ENCODE measurements around the gene ATP8B2. TPM values are rescaled to one million over a fixed set of nuclear protein-coding genes. Genes with fewer than 3 reads are reported as not detected.

The ATP8B2 gene
- total and polyA plus RNA-seq, 4 donors, result 0.75 to 16.2 (median 5.3) TPM

GRCh38 chr1:154290921-154291320 lies 34.4 kb upstream of the ATP8B2 start:
- no peak overlapping the region for H3K4me3 ChIP-seq (ENCODE audit: low read depth in 1 of 3, low read length in 3 of 3)
- WGBS, result 93% methylated on average over 1 of the region's 1 CpG

GRCh38 chr1:154295408-154296235 lies 29.7 kb upstream of the ATP8B2 start:
- no peaks in the 10 kb centered on the region for H3K4me1 ChIP-seq (ENCODE audit: control insufficient read depth in 4 of 4, insufficient read depth in 4 of 4, low read length in 3 of 4)
- peaks cover 3 to 10% (median 6%) of the 10 kb centered on the region in 4 donors for H3K9me3 ChIP-seq (ENCODE audit: control insufficient read depth in 4 of 4, low read length in 3 of 4)
- H3K27me3 ChIP-seq (ENCODE audit: control insufficient read depth in 4 of 4, insufficient read depth in 4 of 4, low read length in 3 of 4), result no peaks in the 10 kb centered on the region
- no peak overlapping the region for H3K9ac ChIP-seq (ENCODE audit: low read depth in 1 of 2, low read length in 2 of 2)
- no peak overlapping the region for H3K4me3 ChIP-seq (ENCODE audit: low read depth in 1 of 3, low read length in 3 of 3)
- DNase-seq (ENCODE audit: low spot score), result no peak
- H3K27ac ChIP-seq (ENCODE audit: low read depth in 1 of 2, low read length in 2 of 2), result no peak overlapping the region
- no peaks in the 10 kb centered on the region for H3K36me3 ChIP-seq (ENCODE audit: control insufficient read depth in 4 of 4, insufficient read depth in 3 of 4, low read depth in 1 of 4, low read length in 3 of 4)
- 76% methylated on average over 8 of the region's 8 CpGs for WGBS
- TF ChIP-seq NR2F2 (IDR thresholded peaks at IDR 0.05) (no peak), CTCF (IDR thresholded peaks at IDR 0.05; ENCODE audit: low read depth, low read length, missing input control) (no peak), FOXA1 (IDR thresholded peaks at IDR 0.05) (no peak), HNF4G (IDR thresholded peaks at IDR 0.05) (no peak), JUND (IDR thresholded peaks at IDR 0.05) (no peak), ZBTB33 (IDR thresholded peaks at IDR 0.05) (no peak), EGR1 (IDR thresholded peaks at IDR 0.05; ENCODE audit: low read depth in 2 of 2) (no peak), FOXA2 (IDR thresholded peaks at IDR 0.05) (no peak), MAX (IDR thresholded peaks at IDR 0.05) (no peak), ATF3 (IDR thresholded peaks at IDR 0.05) (no peak)

More at GRCh38 chr1:154290921-154291320, 34.4 kb upstream of the ATP8B2 start:
- peaks cover 3 to 9% (median 4%) of the 10 kb centered on the region in 4 donors for H3K9me3 ChIP-seq (ENCODE audit: control insufficient read depth in 4 of 4, low read length in 3 of 4)
- no peak for DNase-seq (ENCODE audit: low spot score)
- H3K36me3 ChIP-seq (ENCODE audit: control insufficient read depth in 4 of 4, insufficient read depth in 3 of 4, low read depth in 1 of 4, low read length in 3 of 4), result no peaks in the 10 kb centered on the region
- H3K27me3 ChIP-seq (ENCODE audit: control insufficient read depth in 4 of 4, insufficient read depth in 4 of 4, low read length in 3 of 4), result no peaks in the 10 kb centered on the region
- no peak overlapping the region for H3K9ac ChIP-seq (ENCODE audit: low read depth in 1 of 2, low read length in 2 of 2)
- no peak overlapping the region for H3K27ac ChIP-seq (ENCODE audit: low read depth in 1 of 2, low read length in 2 of 2)
- no peaks in the 10 kb centered on the region for H3K4me1 ChIP-seq (ENCODE audit: control insufficient read depth in 4 of 4, insufficient read depth in 4 of 4, low read length in 3 of 4)
- TF ChIP-seq CTCF (IDR thresholded peaks at IDR 0.05; ENCODE audit: low read depth, low read length, missing input control), result no peak
- no peak for TF ChIP-seq ZBTB33 (IDR thresholded peaks at IDR 0.05)
- no peak for TF ChIP-seq EGR1 (IDR thresholded peaks at IDR 0.05; ENCODE audit: low read depth in 2 of 2)
- no peak for TF ChIP-seq JUND (IDR thresholded peaks at IDR 0.05)
- TF ChIP-seq HNF4G (IDR thresholded peaks at IDR 0.05), result no peak
- no peak for TF ChIP-seq SP1 (IDR thresholded peaks at IDR 0.05)
- no peak for TF ChIP-seq RXRA (IDR thresholded peaks at IDR 0.05)
